HepG2 (cell line): Measurements from ENCODE around the gene MN1. TPM values are rescaled to one million over a fixed set of nuclear protein-coding genes. Genes with fewer than 3 reads are reported as not detected.

Experiments used
- ATRX ChIP-seq: sonication (generic); formaldehyde crosslinking; IDR thresholded peaks from 2 replicates; pipeline ENCODE4 v1.4.0; 2020; ENCODE audit warnings: missing genetic modification reagents, borderline replicate concordance
- CREB1 ChIP-seq, 2 experiments: fragments of 450-650 bp in 1 of 2; IDR thresholded peaks; 2 replicates each; pipeline ENCODE4 v1.6.1; 2016 to 2017; ENCODE audit warnings: control low read depth in 1 of 2, mild to moderate bottlenecking in 1 of 2, missing compliant biosample characterization in 1 of 2, missing genetic modification characterization in 1 of 2
- FOXA3 ChIP-seq: IDR thresholded peaks from 2 replicates; pipeline ENCODE4 v1.6.1; 2016; ENCODE audit warnings: missing genetic modification reagents, missing compliant biosample characterization
- FUBP1 ChIP-seq: sonication (generic); formaldehyde crosslinking; IDR thresholded peaks from 2 replicates; pipeline ENCODE4 v1.5.1; 2020; ENCODE audit warnings: missing genetic modification reagents, mild to moderate bottlenecking, borderline replicate concordance
- GMEB2 ChIP-seq: IDR thresholded peaks from 2 replicates; pipeline ENCODE4 v1.6.1; 2016; ENCODE audit warnings: missing biosample characterization, missing genetic modification reagents, low read depth
- GRHL1 ChIP-seq: sonication (generic); formaldehyde crosslinking; conservative IDR thresholded peaks from 2 replicates; pipeline ENCODE4 v1.8.0; 2022; ENCODE audit warnings: missing genetic modification reagents
- IRF1 ChIP-seq: sonication (generic); formaldehyde crosslinking; IDR thresholded peaks from 2 replicates; pipeline ENCODE4 v1.4.0; 2020; ENCODE audit warnings: low read depth, mild to moderate bottlenecking, missing genetic modification reagents
- MXD4 ChIP-seq: IDR thresholded peaks from 2 replicates; pipeline ENCODE4 v1.6.1; 2016; ENCODE audit warnings: mild to moderate bottlenecking, missing biosample characterization, missing genetic modification reagents
- REST ChIP-seq, 2 experiments: IDR thresholded peaks; 2 replicates each; pipeline ENCODE4 v1.6.1; 2011 to 2012; ENCODE audit warnings: low read length in 2 of 2, borderline replicate concordance in 1 of 2, low read depth in 1 of 2, mild to moderate bottlenecking in 1 of 2, moderate library complexity in 1 of 2
- STAG1 ChIP-seq: sonication (generic); formaldehyde crosslinking; IDR thresholded peaks from 2 replicates; pipeline ENCODE4 v1.4.0; 2020; ENCODE audit warnings: missing genetic modification reagents
- ZMYM2 ChIP-seq: sonication (generic); formaldehyde crosslinking; IDR thresholded peaks from 2 replicates; pipeline ENCODE4 v1.8.0; 2022; ENCODE audit warnings: mild to moderate bottlenecking, missing genetic modification reagents
- ZNF180 ChIP-seq: sonication (generic); formaldehyde crosslinking; IDR thresholded peaks from 2 replicates; pipeline ENCODE4 v1.4.0; 2020; ENCODE audit warnings: low read depth, missing genetic modification reagents, borderline replicate concordance
- ZNF629 ChIP-seq: sonication (generic); formaldehyde crosslinking; conservative IDR thresholded peaks from 2 replicates; pipeline ENCODE4 v1.5.0; 2020; ENCODE audit warnings: missing genetic modification reagents
- ZNF761 ChIP-seq: sonication (generic); formaldehyde crosslinking; conservative IDR thresholded peaks from 2 replicates; pipeline ENCODE4 v1.4.0; 2020; ENCODE audit warnings: mild to moderate bottlenecking, missing genetic modification reagents
- polyA plus RNA-seq, 8 experiments: library from polyadenylated mRNA; depleted of rRNA in 3 of 8; stranded (reverse) in 7 of 8; unstranded in 1 of 8; fragments of >200 nt; fragmentation: Illumina TruSeq in 4 of 8; extraction: Trizol in 4 of 8; gene quantifications; 2 replicates each; pipeline versions ENCODE4 v1.2.1 to v1.2.3, GENCODE V29; 2011 to 2016; ENCODE audit warnings: low read depth in 4 of 8, missing spikeins in 1 of 8, mixed read lengths in 1 of 8; ENCODE audit not compliant: insufficient read depth in 1 of 8
- total RNA-seq, 5 experiments: library from RNA; depleted of rRNA; stranded (reverse); fragments of >200 nt; fragmentation: Illumina TruSeq; extraction: Trizol; gene quantifications; 2 replicates each; pipeline ENCODE4 v1.2.3, GENCODE V29; 2016; ENCODE audit warnings: low read depth in 1 of 5

The MN1 gene
- total and polyA plus RNA-seq, 2 of the 13 experiments (the other 11 are each of a cell fraction or from before 2014, with no cell fraction given): 0.01 TPM; not detected in 1

GRCh38 chr22:27820896-27821866, 19.6 kb upstream of the MN1 start (continued):
- no peak for TF ChIP-seq MXD4 (CRISPR knock-in tag)
- no peak for TF ChIP-seq ATRX (CRISPR knock-in tag)
- TF ChIP-seq GRHL1: no peak
- TF ChIP-seq GMEB2: no peak
- peak; percentile 86 for TF ChIP-seq ZNF629 (CRISPR knock-in tag)
- TF ChIP-seq FOXA3 (CRISPR knock-in tag): no peak
- no peak for TF ChIP-seq ZMYM2 (CRISPR knock-in tag)
- TF ChIP-seq FUBP1 (CRISPR knock-in tag): no peak
- peak; percentile 36 for TF ChIP-seq STAG1 (CRISPR knock-in tag)
- TF ChIP-seq ZNF180 (CRISPR knock-in tag): no peak
- TF ChIP-seq ZNF761 (CRISPR knock-in tag): no peak
- TF ChIP-seq CREB1 (IDR thresholded peaks at IDR 0.05): no peak
- no peak for TF ChIP-seq CREB1 (CRISPR knock-in tag; IDR thresholded peaks at IDR 0.05)
- TF ChIP-seq REST (IDR thresholded peaks at IDR 0.05; ENCODE audit: borderline replicate concordance in 1 of 2, low read depth in 1 of 2, low read length in 2 of 2): no peak
- TF ChIP-seq IRF1 (CRISPR knock-in tag): no peak
